Measurements from ENCODE around the gene MAGI3.
A peak's percentile ranks its signal among the peaks of the same experiment; 100 is the strongest.
"Not testable (repeated sequence)": the region's sequence is repeated elsewhere in the genome, so short reads cannot be mapped to it uniquely, and the experiment has no call there.

MAGI3 gene

DNA sequence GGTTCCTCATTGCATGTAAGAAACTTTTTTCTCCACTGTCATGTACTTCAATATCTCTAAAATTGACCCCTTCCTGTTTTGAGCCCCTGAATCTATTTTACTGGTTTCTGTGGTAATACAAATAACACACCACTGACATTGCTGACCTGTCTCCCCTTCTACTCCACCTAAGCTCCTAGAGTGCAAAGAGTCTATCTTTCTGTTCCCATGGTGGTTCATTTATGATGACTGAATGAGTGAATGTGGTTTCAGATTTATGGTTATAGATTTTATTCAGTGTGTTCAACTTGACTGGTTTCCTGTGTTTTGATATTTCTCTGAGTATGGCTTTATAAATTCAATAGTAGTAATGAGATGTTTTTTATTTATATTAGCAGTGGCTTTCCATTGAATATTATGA, 127.7 kb downstream of the MAGI3 start:
- DNase-seq, result no peak

DNA sequence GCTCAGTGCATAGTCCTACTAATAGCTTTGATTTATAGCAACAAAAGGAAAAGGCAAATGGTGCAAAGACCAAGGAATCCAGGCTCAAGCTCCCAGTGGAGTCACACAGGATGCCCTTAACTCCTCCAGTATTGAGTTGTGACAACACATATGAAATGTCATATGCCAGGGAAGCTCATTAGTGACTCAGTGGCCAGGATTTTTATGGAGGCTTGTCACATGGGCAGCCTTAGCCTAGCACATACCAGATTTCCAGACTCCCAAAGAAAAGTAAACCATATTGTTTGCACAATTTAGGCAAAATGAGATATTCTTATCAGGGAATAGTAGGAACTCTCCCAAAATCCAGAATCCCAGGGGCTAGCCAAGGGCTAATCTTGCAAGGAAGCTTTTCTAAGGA, 129.2 kb downstream of the MAGI3 start:
- DNase-seq, result no peak

DNA sequence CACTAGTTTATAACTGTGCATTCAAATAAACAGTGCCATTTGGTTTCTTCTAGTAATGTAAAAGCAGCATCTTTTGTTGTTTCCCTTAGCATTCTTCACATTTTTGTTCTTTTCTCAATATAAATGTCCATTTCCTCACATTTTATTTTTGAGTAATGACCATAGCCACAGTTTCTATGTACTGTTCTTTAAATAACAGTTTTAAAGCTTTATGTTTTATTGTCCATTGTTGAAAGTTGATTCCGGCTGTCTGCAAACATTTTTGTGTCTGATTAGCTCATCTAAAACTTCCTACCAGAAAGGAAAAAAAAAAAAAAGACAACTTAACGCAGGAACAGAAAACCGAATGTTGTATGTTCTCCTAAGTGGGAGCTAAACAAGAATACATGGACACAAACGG, 139.7 kb downstream of the MAGI3 start:
- no peak for DNase-seq

DNA sequence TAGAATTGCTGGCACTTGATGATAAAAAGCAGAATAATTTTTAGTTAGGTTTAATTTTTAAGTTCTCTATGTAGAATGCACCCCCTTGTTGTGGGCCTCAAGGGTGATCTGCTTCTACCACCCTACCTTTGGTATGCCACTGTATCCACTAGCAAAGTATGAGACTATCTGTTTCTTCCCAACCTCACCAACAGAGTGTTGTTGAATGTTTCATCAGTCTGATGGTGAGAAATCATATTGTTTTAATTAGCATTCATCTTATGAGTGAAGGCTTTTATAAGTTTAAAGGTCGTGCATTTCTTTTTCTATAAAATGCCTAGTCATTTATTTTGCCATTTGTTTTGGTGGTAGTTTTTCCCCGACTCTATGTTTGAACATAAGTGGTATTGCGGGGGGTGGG, 141.0 kb downstream of the MAGI3 start:
- DNase-seq, result no peak

DNA sequence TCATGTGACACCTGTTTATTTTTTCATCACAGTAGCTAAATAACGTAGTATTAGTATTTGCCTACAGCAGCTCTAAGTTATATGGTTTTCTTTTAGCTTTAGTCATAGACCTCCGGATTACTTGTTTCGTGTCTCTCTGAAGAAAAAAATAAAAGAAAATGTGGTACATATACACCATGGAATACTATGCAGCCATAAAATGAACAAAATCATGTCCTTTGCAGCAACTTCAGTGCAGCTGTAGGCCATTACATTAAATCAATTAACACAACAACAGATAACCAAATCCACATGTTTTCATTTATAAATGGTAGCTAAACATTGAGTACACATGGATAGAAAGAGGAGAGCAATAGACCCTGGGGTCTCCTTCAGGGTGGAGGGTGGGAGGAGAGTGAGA, 142.7 kb downstream of the MAGI3 start:
- DNase-seq, result no peak

DNA sequence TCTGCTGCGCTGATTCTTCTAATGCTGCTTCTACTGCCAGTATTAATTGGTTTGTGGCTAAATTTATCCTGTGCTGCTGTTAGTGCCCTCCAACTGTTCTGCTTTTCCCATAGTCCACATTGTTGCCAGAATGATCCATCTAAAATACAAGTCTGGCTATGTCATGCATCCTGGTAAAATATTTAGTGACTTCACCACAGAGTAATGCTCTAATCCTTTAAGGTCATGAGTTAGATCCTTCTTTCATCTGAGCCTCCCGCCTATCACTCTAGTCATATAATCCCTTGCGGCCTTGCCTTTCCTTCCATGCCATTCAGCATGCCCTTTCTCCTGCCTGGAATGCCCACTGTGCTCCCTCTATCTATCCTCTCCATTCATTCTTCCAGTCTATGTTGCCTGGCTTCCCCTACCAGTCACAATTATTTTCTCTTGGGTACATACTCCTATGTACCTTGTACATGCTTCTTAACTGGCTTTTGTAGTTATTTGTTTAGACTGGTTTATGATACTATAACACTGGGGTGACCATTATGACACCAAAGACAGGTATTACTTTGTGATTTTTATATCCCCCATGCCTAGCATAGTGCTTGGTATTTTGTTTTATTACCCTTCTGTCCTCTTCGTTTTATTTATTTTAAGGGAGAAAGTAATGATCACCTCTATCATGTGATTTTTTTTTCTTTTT, 144.0 kb downstream of the MAGI3 start:
- no peak for DNase-seq

DNA sequence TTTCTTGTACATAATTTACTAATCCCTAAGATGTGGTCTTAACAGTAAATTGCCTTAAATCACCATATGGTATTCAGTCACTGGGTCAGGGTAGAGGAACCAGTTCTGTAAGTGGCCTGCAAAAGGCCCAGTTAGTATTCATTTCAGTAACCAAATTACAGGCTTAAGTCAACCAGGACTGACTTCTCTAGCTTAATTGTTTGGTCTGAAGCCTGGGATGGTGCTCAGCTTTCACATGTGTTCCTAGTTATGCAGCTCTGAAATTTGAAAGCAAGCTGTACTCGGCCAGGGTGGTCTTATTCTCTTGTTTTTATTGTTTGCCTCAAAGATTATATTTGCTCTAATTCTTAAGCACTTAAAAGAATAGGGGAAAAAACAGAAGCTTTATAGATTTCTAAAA, 144.6 kb downstream of the MAGI3 start:
- peak; percentile 42 for DNase-seq

DNA sequence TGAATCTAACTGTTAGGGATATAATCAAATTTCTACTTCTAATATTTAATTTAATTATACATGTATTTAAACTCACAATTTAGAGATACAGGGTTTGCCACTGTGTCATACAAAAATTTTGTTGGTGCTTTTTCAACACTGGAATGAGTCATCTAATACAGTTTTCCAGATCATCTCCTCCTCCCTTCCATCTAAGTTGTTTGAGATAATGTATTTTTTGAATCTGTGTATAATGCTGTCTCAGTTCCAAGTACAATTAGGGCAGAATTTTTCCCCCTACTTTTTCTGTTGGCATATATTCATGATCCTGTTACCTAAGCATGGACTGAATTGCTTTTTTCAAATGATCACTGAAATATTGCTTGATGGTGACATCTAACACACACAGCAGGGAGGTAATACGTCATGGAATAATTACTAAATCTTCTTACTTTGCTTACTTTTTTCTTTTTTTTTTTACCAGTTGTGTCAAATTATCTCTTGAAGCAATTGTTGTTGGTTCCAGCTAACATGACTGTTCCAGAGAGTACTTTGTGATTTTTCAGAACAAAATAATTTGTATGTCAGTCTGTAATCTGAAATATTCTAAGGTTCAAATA, 146.0 kb downstream of the MAGI3 start:
- no peak for DNase-seq

DNA sequence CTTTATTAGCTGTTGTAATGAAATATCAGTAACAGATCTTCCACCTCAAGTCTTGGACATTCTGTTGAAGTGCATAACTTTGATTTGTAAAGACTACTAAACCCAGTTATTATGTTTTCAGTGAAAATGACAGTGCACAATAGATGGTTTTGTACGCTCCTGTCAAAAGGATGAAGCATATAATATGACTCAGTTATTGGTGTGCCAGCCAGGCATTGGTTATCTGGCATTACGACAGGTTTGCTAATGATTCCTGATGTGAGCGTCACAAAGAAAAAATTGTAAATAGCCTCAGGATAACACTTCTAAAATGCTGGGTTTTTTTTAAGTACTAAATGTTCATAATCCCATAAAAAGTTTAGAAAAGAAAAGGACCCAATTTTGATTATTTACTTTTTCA, 147.9 kb downstream of the MAGI3 start:
- DNase-seq, result no peak

DNA sequence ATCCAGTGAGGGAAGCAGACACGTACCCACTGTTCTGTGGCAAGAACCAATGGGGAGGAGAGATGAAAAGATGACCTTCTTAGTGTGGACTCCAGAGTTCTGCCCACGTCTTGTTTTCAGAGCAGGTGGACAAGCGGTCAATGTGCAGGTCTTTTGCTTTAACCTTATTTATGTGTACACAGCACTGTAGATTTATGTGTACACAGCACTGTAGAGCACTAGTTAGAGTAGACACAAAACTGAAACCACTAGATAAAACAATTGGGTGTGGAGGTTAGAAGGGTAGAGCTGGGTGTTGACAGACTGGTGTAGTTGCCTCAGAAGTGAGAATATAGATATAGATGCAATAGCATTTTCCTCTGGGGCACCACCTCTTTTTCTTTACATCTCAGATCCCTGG, 150.0 kb downstream of the MAGI3 start:
- no peak for DNase-seq

DNA sequence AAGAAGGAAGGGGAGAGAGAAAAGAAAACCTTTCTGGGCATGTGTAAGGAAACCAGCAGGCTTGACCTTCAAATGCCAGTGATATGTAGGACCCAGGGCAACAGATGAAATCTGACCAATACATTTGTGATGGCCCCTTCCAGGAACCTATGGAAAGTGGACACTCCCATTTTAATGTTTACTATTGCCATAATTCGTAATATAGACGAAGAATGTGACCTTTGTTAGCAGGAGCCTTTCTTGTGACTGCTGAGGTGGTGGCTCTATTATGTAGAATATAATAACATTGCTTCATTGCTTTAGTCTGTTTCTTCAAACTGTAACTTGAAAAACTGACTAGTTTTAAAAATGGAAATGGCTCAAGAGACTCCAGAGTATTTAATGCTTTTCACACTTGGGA, 150.8 kb downstream of the MAGI3 start:
- no peak for DNase-seq

DNA sequence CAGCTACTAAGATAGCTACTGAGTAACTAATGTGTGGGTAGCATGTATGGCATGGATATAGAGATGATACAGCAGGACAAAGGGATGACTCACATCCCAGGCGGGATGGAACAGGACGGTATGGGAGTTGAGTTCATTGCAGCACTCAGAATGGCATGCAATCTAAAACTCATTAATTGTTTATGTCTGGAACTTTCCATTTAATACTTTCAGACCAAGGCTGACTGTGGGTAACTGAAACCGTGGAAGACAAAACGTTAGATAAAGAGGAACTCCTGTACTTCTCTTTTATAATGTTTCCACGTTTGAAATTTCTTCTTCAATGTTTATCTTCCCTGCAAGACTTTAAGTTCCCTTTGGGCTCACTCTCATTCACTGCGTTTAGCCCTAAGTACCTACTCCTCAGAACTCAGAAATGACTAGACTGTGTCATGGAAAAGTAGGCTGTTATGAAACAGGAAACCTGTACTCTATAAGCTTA, 151.9 kb downstream of the MAGI3 start:
- DNase-seq, result no peak

DNA sequence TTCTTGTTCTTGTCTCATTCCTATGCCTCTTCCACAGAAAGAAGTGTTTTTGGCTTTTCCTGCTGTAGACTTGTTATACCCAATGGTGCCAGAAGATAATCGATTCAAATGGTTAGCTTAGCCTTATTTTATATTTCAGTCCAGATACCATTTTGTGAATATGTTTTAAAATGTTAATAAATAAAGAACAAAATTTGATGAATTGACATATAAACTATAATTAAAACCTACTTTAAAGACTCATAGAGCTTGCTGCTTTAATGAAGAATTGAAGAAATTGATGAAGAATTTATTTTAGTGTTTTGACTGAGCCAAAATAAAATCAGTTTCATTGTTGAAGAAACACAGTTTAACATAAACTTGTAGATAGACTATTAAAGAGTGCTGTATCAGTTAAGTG, 152.8 kb downstream of the MAGI3 start:
- no peak for DNase-seq

DNA sequence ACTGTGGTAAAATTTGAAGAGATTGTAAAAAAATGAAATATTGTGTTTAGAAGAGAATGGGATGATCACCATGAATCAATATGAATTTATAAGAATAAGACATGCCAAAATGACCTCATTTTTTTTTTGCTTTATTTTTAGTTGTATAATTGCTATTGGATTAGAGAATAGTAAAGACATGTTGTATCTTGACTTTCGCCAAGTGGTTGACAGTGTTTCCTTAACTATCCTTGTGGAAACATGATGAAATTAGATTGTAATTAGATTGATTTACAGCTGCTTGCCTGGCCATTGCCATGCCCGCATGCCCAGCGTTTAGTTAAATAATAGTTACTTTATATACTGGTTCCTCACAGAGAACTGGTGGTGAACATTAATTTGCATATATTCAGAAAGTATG, 154.9 kb downstream of the MAGI3 start:
- DNase-seq, result no peak

DNA sequence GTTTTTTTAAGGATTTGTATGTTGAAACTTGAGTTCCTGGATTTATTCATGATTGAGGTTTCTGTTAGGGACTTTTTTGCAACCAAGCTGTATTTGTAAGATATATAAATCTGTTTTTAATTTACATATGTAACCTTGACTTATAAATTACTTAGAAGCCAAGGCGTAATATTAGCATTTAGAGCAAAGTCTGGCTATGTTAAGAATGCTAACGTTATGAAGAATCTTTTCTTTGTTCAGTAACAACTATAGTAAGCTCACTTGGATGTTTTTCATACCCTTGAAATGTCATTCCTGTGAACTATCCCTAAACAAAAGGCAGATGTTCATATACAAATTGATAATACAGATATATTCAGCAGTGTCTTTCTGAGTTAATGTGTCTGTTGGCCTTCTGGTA, 155.3 kb downstream of the MAGI3 start:
- no peak for DNase-seq

DNA sequence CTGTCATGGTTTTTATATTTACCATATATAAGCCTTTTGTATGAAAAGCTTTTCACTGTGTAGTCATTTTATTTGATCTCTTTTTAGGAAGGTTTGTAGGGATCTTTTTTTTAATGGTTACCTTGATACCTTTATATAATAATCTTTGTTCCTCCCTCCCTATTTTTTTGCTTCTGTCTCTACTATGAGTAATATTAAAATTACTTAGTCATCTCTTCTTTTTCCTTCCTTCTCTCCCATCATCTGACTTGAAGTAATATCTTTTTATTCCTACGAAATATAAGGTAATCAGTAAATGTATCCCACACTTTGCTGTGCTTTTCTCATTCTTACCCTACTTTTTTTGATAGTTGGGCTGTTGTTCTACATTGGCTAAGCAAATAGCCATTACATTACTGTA, 161.4 kb downstream of the MAGI3 start:
- no peak for DNase-seq

DNA sequence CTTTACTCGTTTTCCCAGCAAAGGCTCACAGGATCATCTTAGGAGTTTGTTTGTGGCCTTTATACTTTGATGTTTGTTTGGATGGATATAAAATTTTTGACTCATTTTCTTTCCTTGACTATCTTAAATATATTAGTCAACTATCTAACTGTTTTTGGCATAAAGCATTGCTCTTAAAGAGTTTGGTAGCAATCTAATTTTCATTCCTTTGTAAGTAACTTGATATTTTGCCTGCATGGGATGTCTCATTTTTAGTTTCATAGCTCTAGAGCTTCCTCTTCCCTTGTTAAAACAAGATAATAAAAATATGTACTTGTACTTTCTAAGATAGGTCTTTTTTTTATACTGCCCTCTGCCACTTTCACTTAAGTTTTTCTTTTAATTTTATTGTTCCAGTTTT, 161.9 kb downstream of the MAGI3 start:
- no peak for DNase-seq

DNA sequence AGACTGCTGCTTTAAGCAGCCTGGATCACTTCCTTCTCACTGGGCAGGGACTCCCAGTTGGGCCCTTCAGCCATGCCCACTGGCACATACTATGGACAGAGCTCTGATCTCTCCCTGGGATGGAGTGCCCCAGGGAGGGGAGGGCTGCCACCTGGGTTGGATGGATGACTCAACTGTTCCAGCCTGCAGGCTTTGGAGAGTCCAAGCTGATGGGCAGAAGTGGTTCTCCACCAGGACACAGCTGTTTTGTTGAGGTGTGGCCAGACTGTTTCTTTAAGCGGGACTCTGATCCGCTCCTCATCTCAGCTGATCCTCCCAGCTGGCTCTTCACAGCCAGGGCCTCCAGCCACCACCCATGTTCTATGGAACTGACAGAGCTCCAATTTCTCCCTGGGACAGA, 166.9 kb downstream of the MAGI3 start:
- no peak for DNase-seq

DNA sequence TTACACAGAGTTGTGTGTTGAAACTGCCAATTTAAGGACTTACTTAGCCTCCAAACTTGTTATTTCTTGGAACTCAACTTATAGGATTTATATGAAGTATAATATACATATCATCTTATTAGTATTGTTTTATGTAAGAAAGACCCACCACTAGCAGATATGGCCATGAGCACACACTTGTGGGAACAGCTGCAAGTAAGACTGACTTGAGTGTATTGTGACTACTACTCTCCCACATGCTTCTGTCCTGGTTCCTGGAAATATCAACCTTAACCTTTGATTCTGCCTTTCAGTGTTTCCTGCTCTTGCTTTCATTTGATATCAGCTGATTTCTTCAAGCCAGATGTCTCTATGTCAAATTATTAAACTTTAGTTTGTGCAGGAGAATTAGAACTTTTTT, 175.3 kb downstream of the MAGI3 start:
- DNase-seq, result no peak

DNA sequence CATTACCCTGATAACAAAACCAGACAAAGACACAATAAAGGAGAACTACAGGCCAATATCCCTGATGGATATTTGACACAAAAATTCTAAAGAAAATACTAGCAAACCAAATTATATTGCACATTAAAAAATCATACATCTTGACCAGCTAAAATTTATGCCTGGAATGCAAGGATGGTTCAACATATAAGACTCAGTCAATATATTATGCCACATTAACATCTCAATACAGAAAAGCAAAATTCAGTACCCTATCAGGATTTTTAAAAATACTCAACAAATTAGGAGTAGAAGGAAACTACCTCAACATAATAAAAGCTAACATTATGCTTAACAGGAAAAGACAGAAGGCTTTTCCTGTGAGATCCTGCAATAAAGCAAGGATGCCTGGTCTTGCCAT, 177.1 kb downstream of the MAGI3 start:
- no peak for DNase-seq

DNA sequence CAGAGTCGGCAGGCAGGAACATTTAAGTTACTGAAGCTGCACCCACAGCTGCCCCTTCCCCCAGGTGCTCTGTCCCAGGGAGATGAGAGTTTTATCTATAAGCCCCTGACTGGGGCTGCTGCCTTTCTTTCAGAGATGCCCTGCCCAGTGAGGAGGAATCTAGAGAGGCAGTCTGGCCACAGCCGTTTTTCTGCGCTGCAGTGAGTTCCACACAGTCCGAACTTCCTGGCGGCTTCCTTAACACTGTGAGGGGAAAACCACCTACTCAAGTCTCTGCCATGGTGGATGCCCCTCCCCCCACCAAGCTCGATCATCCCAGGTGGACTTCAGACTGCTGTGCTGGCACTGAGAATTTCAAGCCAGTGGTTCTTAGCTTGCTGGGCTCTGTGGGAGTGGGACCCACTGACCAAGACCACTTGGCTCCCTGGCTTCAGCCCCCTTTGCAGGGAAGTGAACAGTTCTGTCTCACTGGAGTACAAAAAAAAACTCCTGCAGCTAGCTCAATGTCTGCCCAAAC, 185.5 kb downstream of the MAGI3 start:
- DNase-seq, result not testable (repeated sequence)

DNA sequence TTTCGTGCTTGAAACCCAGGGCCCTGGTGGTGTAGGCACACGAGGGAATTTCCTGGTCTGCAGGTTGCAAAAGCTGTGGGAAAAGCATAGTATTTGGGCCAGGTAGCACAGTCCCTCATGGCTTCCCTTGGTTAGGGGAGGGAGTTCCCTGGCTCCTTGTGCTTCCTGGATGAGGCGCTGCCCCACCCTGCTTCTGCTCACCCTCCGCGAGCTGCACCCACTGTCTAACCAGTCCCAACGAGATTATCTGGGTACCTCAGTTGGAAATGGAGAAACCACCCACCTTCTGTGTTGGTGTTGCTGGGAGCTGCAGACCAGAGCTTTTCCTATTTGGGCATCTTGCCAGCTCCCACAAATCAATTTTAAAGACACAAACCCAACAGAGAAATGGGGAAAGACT, 186.0 kb downstream of the MAGI3 start:
- DNase-seq, result no peak

DNA sequence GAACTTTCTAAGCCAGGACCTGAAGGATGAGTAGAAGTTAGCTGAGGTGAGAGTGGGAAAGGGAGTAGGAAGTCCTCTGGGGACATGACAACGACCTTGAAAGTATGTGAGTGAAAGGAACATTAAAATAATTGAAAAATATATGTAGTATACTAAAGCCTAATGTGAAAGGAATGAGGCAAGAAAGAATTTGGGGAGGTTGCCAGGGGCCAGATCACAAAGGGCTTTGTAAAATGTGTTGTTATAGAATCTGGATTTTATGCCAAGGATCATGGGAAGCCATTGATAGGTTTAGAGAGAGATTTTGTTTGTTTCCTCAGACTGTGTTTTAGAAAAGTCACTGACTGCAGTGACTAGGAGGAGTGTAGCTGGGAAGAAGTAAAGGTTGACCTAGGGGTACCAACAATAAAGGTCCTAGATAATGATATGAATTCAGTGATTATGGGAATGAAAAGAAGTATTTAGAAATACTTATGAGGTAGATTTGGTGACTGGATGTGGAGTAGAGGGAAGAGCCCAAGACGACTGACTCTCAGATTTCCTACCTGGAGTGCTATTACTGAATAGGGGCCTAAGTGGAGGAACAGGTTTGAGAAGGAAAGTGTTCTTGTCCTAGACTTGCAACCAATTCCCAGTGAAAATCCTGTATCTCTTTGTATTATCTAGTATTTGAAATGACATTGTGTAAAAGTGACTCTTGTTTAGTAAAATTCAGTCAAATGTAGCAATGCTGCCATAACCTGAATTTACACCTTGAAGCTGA, 189.1 kb downstream of the MAGI3 start:
- no peak for DNase-seq

DNA sequence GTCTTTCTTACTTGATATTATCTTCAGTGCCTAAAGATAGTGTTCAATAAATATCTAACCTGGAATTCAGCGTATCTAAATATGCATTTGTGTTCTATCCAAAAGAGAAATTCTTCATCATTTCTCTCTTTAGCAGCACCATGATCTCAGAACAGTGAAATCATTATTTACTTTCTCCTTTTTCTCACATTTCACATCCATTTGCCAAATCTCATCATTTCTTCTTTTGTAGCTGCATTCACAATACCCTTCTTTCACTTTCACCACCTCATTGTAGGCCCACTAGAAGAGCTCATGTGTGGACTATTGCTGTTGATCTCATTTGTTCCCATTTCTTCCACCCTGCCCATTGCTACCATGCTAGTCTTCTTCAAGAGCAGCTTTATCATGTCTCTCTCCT, 191.0 kb downstream of the MAGI3 start:
- no peak for DNase-seq

Measured in left hindlimb (tissue), 1 donor.